Tracheal epithelial cell (primary cell): Measurements from ENCODE around the gene MTERF2. TPM values are rescaled to one million over a fixed set of nuclear protein-coding genes. Genes with fewer than 3 reads are reported as not detected.

ENCODE experiments used
- total RNA-seq: library from RNA; depleted of rRNA; stranded (reverse); fragments of >200 nt; gene quantifications from 2 replicates; pipeline ENCODE4 v1.2.1, GENCODE V29; 2014

MTERF2 gene
- total RNA-seq: 2.1 and 2.2 TPM in 2 replicates

GRCh38 chr12:106986625-106987389 lies at the start of gene MTERF2:
MTERF2 (minus strand) TSS chr12:106987146; CDS start chr12:106978714, 8,432 bp downstream.

GRCh38 chr12:106955377-106956047 lies 31.4 kb downstream of the MTERF2 start, which contains the start of gene TMEM263:
TMEM263 (plus strand) TSS chr12:106955907; CDS start chr12:106967117, 11,210 bp downstream.

Other genes starting within 250 kb of the MTERF2 start
- 4.8 and 6.2 TPM in 2 replicates for gene RIC8B, start 212.5 kb downstream of the MTERF2 start, total RNA-seq
- gene TMEM263, start 31.2 kb downstream of the MTERF2 start, total RNA-seq: 16.2 and 24.3 TPM in 2 replicates
- 6.2 and 12.5 TPM in 2 replicates for gene CRY1, start 106.4 kb upstream of the MTERF2 start, total RNA-seq